ENCODE data around the gene FBXO31.

FBXO31 gene

DNA sequence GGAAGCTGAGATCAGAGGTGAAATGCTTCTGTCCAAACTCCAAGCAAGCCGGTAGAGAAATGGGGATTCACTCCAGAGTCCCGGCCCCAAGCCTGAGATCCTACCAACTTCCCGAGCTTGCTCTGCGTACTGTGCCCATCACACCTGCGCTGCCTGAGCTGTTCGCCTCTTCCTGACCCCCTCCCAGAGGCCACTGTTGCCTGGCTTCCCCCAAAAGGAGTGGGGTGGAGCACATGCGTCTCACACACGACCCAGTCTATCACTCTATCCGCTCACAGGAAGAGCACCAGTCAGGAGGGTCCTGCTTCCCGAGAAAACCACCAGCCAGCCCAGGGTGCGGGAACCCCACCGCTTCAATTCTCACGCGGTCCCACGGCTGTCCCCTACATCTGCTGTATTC is 52.9 kb downstream of the FBXO31 start:
- no peak overlapping the region for H3K4me3 ChIP-seq (ENCODE audit: low read depth, low read length)
- TF ChIP-seq CTCF (conservative IDR thresholded peaks at IDR 0.05; ENCODE audit: low read depth, low read length) = no peak
- DNase-seq (ENCODE audit: low read depth) = no peak

DNA sequence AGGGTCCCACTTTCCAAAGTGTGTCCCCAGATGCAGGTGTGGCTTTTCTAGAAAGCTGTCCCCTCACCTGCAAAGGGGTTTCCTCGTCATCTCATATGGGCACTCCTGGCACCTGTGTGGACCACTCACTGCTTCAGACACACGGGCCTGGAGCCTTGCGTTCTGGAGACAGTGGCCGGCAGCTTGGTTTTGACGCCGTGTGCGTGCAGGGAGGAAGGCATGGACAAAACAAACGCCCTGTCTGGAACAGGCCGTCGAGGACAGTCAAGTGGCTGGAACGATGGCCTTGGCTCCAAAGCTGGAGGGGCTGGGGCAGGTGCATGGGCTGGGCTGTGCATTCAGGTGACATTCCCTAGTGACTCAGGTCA is 53.3 kb downstream of the FBXO31 start:
- no peak for TF ChIP-seq CTCF (conservative IDR thresholded peaks at IDR 0.05; ENCODE audit: low read depth, low read length)
- no peak for DNase-seq (ENCODE audit: low read depth)
- no peak overlapping the region for H3K4me3 ChIP-seq (ENCODE audit: low read depth, low read length)

- DNase-seq (ENCODE audit: low read depth) = no peak
- no peak overlapping the region for H3K4me3 ChIP-seq (ENCODE audit: low read depth, low read length)
- no peak for TF ChIP-seq CTCF (conservative IDR thresholded peaks at IDR 0.05; ENCODE audit: low read depth, low read length)
These were observed 53.9 kb downstream of the FBXO31 start for GRCh38 chr16:87329436-87330256.

DNA sequence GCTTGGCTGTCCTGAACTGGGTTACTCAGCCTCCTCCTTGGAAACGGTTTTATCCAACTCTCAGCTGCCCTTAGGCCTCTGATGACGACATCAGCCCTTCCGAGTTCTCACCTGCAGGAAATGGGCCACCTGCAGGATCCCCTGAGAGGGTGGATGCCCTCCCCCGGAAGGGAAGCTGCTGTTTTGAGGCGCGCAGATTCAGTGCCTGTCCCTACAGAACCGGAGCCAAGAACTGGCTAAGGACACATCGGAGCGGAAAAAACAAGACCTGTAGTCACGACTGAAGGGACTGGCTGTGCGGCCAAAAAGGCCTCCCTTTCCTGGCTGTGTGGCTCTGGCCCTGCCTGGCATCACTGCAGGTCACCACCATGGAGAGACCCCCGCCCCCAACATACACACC is 54.7 kb downstream of the FBXO31 start:
- no peak overlapping the region for H3K4me3 ChIP-seq (ENCODE audit: low read depth, low read length)
- TF ChIP-seq CTCF (conservative IDR thresholded peaks at IDR 0.05; ENCODE audit: low read depth, low read length) = no peak
- no peak for DNase-seq (ENCODE audit: low read depth)

- DNase-seq (ENCODE audit: low read depth) = no peak
- no peak for TF ChIP-seq CTCF (conservative IDR thresholded peaks at IDR 0.05; ENCODE audit: low read depth, low read length)
- no peak overlapping the region for H3K4me3 ChIP-seq (ENCODE audit: low read depth, low read length)
These were observed 55.6 kb downstream of the FBXO31 start for GRCh38 chr16:87327798-87328495.

DNA sequence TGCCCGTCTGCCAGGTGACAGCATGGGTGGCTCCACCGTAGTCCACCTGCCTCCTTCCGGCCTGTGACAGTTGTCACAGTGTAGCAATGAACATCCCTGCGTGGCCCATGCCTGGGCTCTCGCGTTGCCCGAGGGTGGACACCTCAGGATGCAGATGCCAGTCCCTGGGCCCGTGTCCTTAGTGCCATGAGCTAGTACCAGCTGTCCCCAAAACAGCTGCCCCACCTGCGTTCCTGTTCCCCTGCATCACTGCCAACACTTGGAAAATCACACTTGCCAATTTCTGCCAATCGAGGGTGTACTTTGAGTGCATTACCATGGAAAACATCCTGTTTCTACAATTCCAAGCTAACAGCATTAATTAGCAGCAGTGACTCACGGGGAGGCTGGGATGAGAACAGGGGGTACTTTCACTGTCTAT is 57.4 kb downstream of the FBXO31 start:
- no peak for TF ChIP-seq CTCF (conservative IDR thresholded peaks at IDR 0.05; ENCODE audit: low read depth, low read length)
- DNase-seq (ENCODE audit: low read depth) = no peak
- H3K4me3 ChIP-seq (ENCODE audit: low read depth, low read length) = no peak overlapping the region

Measured in choroid plexus epithelial cell (primary cell).